Chondrocyte (in vitro differentiated cells): ENCODE measurements around the gene ARIH1. TPM values are rescaled to one million over a fixed set of nuclear protein-coding genes. Genes with fewer than 3 reads are reported as not detected.

Source experiments
- DNase-seq: peaks from one replicate; pipeline ENCODE4 v3.0.0; 2021; ENCODE audit warnings: mixed read lengths, low spot score
- H3K27ac Mint-ChIP-seq: one replicate; pipeline ENCODE4 v1.8.0; 2021; ENCODE audit warnings: mild to moderate bottlenecking, moderate library complexity, mixed read lengths; ENCODE audit not compliant: unreplicated experiment
- H3K27me3 Mint-ChIP-seq: 2 replicates; pipeline ENCODE4 v1.8.0; 2021; ENCODE audit warnings: low read depth, mixed read lengths
- H3K36me3 Mint-ChIP-seq: 2 replicates; pipeline ENCODE4 v1.8.0; 2021; ENCODE audit warnings: low read depth, mixed read lengths
- H3K4me1 Mint-ChIP-seq: 2 replicates; pipeline ENCODE4 v1.8.0; 2021; ENCODE audit warnings: low read depth, mild to moderate bottlenecking, mixed read lengths
- H3K4me3 Mint-ChIP-seq: one replicate; pipeline ENCODE4 v1.8.0; 2021; ENCODE audit warnings: mild to moderate bottlenecking, moderate library complexity, mixed read lengths; ENCODE audit not compliant: unreplicated experiment
- H3K9me3 Mint-ChIP-seq: 2 replicates; pipeline ENCODE4 v1.8.0; 2021; ENCODE audit warnings: low read depth, mixed read lengths
- CTCF ChIP-seq: fragments of 200-600 bp; sonication (generic); IDR thresholded peaks from 2 replicates; pipeline ENCODE4 v1.5.0; 2021; ENCODE audit warnings: antibody characterized with exemption, mild to moderate bottlenecking, moderate library complexity
- total RNA-seq: library from RNA; stranded (reverse); gene quantifications from 3 replicates; pipeline ENCODE4 v1.2.1, GENCODE V29; 2021

The ARIH1 gene
- total RNA-seq, 1 donor from 2014 or later: 164 TPM

- Mint-ChIP-seq H3K36me3 (peaks cover 14% of the 10 kb centered on the region), H3K4me3 (no peak overlapping the region), H3K27me3 (no peaks in the 10 kb centered on the region), H3K9me3 (peaks cover 2% of the 10 kb centered on the region), H3K4me1 (peaks cover 29% of the 10 kb centered on the region), H3K27ac (no peak overlapping the region)
- DNase-seq: no peak
- TF ChIP-seq CTCF: no peak
Observed at GRCh38 chr15:72564091-72564490, 90.0 kb downstream of the ARIH1 start.

GRCh38 chr15:72566973-72567372, 92.8 kb downstream of the ARIH1 start:
- Mint-ChIP-seq H3K9me3 (no peaks in the 10 kb centered on the region), H3K27ac (no peak overlapping the region), H3K4me3 (no peak overlapping the region), H3K27me3 (no peaks in the 10 kb centered on the region), H3K36me3 (peaks cover 20% of the 10 kb centered on the region), H3K4me1 (peaks cover 20% of the 10 kb centered on the region)
- TF ChIP-seq CTCF: no peak
- no peak for DNase-seq

- peaks cover 15% of the 10 kb centered on the region for H3K36me3 Mint-ChIP-seq
- peaks cover 11% of the 10 kb centered on the region for H3K4me1 Mint-ChIP-seq
- no peak for DNase-seq
- TF ChIP-seq CTCF: no peak
- H3K4me3 Mint-ChIP-seq: no peak overlapping the region
- H3K27ac Mint-ChIP-seq: no peak overlapping the region
- no peaks in the 10 kb centered on the region for H3K27me3 Mint-ChIP-seq
- H3K9me3 Mint-ChIP-seq: no peaks in the 10 kb centered on the region
Observed at GRCh38 chr15:72570059-72570458, 95.9 kb downstream of the ARIH1 start.

GRCh38 chr15:72579814-72580213, 105.7 kb downstream of the ARIH1 start:
- no peak overlapping the region for H3K4me3 Mint-ChIP-seq
- peaks cover 9% of the 10 kb centered on the region for H3K4me1 Mint-ChIP-seq
- peaks cover 6% of the 10 kb centered on the region for H3K9me3 Mint-ChIP-seq
- peaks cover 40% of the 10 kb centered on the region for H3K36me3 Mint-ChIP-seq
- no peak for TF ChIP-seq CTCF
- H3K27me3 Mint-ChIP-seq: no peaks in the 10 kb centered on the region
- no peak for DNase-seq
- no peak overlapping the region for H3K27ac Mint-ChIP-seq

GRCh38 chr15:72584006-72584405, 109.9 kb downstream of the ARIH1 start:
- no peak for TF ChIP-seq CTCF
- H3K4me3 Mint-ChIP-seq: no peak overlapping the region
- H3K9me3 Mint-ChIP-seq: peaks cover 5% of the 10 kb centered on the region
- H3K4me1 Mint-ChIP-seq: peaks cover 13% of the 10 kb centered on the region
- H3K27me3 Mint-ChIP-seq: no peaks in the 10 kb centered on the region
- H3K36me3 Mint-ChIP-seq: peaks cover 31% of the 10 kb centered on the region
- DNase-seq: no peak
- no peak overlapping the region for H3K27ac Mint-ChIP-seq
